Measurements from ENCODE around the gene NPFF. TPM values are rescaled to one million over a fixed set of nuclear protein-coding genes. Genes with fewer than 3 reads are reported as not detected.

Gene NPFF
- total and polyA plus RNA-seq, 2 of the 13 experiments (the other 11 are each of a cell fraction or from before 2014, with no cell fraction given): not detected

- TF ChIP-seq DMTF1 (CRISPR knock-in tag; IDR thresholded peaks at IDR 0.05) (no peak), ZEB1 (IDR thresholded peaks at IDR 0.05; ENCODE audit: insufficient replicate concordance, low read depth) (no peak), TBP (CRISPR knock-in tag; IDR thresholded peaks at IDR 0.05) (no peak), MYC (CRISPR knock-in tag; IDR thresholded peaks at IDR 0.05; ENCODE audit: borderline replicate concordance) (peak; percentile 60; the same call in 1 of the 2 replicates), THAP7 (CRISPR knock-in tag; IDR thresholded peaks at IDR 0.05) (no peak), CENPBD1 (CRISPR knock-in tag; IDR thresholded peaks at IDR 0.05; ENCODE audit: borderline replicate concordance, low read depth) (no peak), ZNF704 (CRISPR knock-in tag; IDR thresholded peaks at IDR 0.05; ENCODE audit: borderline replicate concordance) (no peak; the same call in 1 of the 2 replicates), BCL6 (CRISPR knock-in tag; IDR thresholded peaks at IDR 0.05) (0 out of 2 replicates have a peak, but pooled peaks have one; percentile 45), SRSF4 (IDR thresholded peaks at IDR 0.05; ENCODE audit: low read depth, low read length, poor library complexity, severe bottlenecking) (no peak), ZNF430 (CRISPR knock-in tag; IDR thresholded peaks at IDR 0.05) (peak; percentile 54; the same call in 1 of the 2 replicates), NCOA1 (CRISPR knock-in tag; IDR thresholded peaks at IDR 0.05) (peak; percentile 39; the same call in 1 of the 2 replicates), ZNF446 (CRISPR knock-in tag; IDR thresholded peaks at IDR 0.05) (no peak), ARID5B (CRISPR knock-in tag; IDR thresholded peaks at IDR 0.05) (no peak; the same call in 1 of the 2 replicates), PHF8 (CRISPR knock-in tag; IDR thresholded peaks at IDR 0.05) (0 out of 2 replicates have a peak, but pooled peaks have one; percentile 46), ZSCAN9 (CRISPR knock-in tag; IDR thresholded peaks at IDR 0.05; ENCODE audit: borderline replicate concordance) (no peak), ZMYM2 (CRISPR knock-in tag; IDR thresholded peaks at IDR 0.05) (no peak), DNMT3B (CRISPR knock-in tag; conservative IDR thresholded peaks at IDR 0.05) (no peak), ZMYM4 (CRISPR knock-in tag; IDR thresholded peaks at IDR 0.05) (0 out of 2 replicates have a peak, but pooled peaks have one; percentile 31), ZNF776 (CRISPR knock-in tag; IDR thresholded peaks at IDR 0.05) (no peak), MED8 (CRISPR knock-in tag; IDR thresholded peaks at IDR 0.05; ENCODE audit: insufficient replicate concordance) (no peak), MTA3 (CRISPR knock-in tag; IDR thresholded peaks at IDR 0.05) (no peak)
Measured at GRCh38 chr12:53492830-53493609, 14.3 kb downstream of the NPFF start (continued).
